Activated T-helper 2 cell treated with anti-CD3 and anti-CD28 coated beads, Interferon-gamma antibody, Interleukin-2, Interleukin-4, amounts not matched to agents 10 μg/mL and 5 μg/mL and 100 μg/mL, durations not matched to agents 14 hours and 24 hours and 36 hours (primary cell): Measurements from ENCODE around the gene EEF1A2. TPM values are rescaled to one million over a fixed set of nuclear protein-coding genes. Genes with fewer than 3 reads are reported as not detected.

ENCODE experiments used
- total RNA-seq: library from RNA; stranded (reverse); gene quantifications from 2 replicates; pipeline ENCODE4 v1.2.3, GENCODE V29; 2022

The EEF1A2 gene
- total RNA-seq, 1 donor from 2014 or later = 2.4 TPM

Other genes starting within 250 kb of the EEF1A2 start
- not detected in 2 replicates for gene NKAIN4, start 244.6 kb downstream of the EEF1A2 start, total RNA-seq
- gene ARFGAP1, start 226.3 kb downstream of the EEF1A2 start, total RNA-seq = 93.8 and 94.4 TPM in 2 replicates
- not detected in 2 replicates for gene COL20A1, start 205.9 kb downstream of the EEF1A2 start, total RNA-seq
- not detected in 2 replicates for gene CHRNA4, start 137.7 kb downstream of the EEF1A2 start, total RNA-seq
- not detected in 2 replicates for gene KCNQ2, start 26.4 kb downstream of the EEF1A2 start, total RNA-seq
- gene PPDPF, start 21.7 kb upstream of the EEF1A2 start, total RNA-seq = 135 and 143 TPM in 2 replicates
- 0.32 and 0.46 TPM in 2 replicates for gene PTK6, start 38.3 kb upstream of the EEF1A2 start, total RNA-seq
- not detected in 2 replicates for gene SRMS, start 48.7 kb upstream of the EEF1A2 start, total RNA-seq
- 0.18 and 0.27 TPM in 2 replicates for gene FNDC11, start 55.1 kb upstream of the EEF1A2 start, total RNA-seq
- gene HELZ2, start 75.2 kb upstream of the EEF1A2 start, total RNA-seq = 10.3 and 11.5 TPM in 2 replicates
- gene GMEB2, start 128.0 kb upstream of the EEF1A2 start, total RNA-seq = 12.4 and 13.6 TPM in 2 replicates
- 6.5 and 7.1 TPM in 2 replicates for gene STMN3, start 154.3 kb upstream of the EEF1A2 start, total RNA-seq
- gene RTEL1, start 159.2 kb upstream of the EEF1A2 start, total RNA-seq = 44.0 and 46.9 TPM in 2 replicates
- not detected in 2 replicates for gene TNFRSF6B, start 197.6 kb upstream of the EEF1A2 start, total RNA-seq
- gene ARFRP1, start 208.9 kb upstream of the EEF1A2 start, total RNA-seq = 59.0 and 59.1 TPM in 2 replicates
- gene ZGPAT, start 209.0 kb upstream of the EEF1A2 start, total RNA-seq = 29.0 and 36.1 TPM in 2 replicates
- 15.7 TPM in 2 replicates for gene LIME1, start 237.6 kb upstream of the EEF1A2 start, total RNA-seq
- gene SLC2A4RG, start 240.7 kb upstream of the EEF1A2 start, total RNA-seq = 48.3 and 53.0 TPM in 2 replicates